GM10248 (cell line): ENCODE results near the gene ARHGAP23.

Experiments
- CTCF ChIA-PET: fragments of 300-600 bp; sonication (Branson Sonifier 250); formaldehyde crosslinking; extraction: SDS; loops from one replicate; lab custom pipeline; 2021; ENCODE audit warnings: antibody characterized with exemption; lab: Yijun Ruan, JAX
- POLR2A ChIA-PET: fragments of 350-650 bp; sonication (Branson Sonifier 250); formaldehyde crosslinking; extraction: SDS; loops from one replicate; lab custom pipeline; 2020; ENCODE audit warnings: antibody characterized with exemption; lab: Yijun Ruan, JAX
- DNase-seq: peaks from one replicate; pipeline ENCODE4 v3.0.0; 2012; ENCODE audit errors: extremely low spot score
- TF ChIP-seq, protein P1 (sequence below): IDR thresholded peaks from 2 replicates; pipeline ENCODE4 v1.5.1; 2012; ENCODE audit warnings: mild to moderate bottlenecking, low read depth; ENCODE audit errors: extremely low read depth, missing control alignments, control extremely low read depth

ARHGAP23 gene

DNA sequence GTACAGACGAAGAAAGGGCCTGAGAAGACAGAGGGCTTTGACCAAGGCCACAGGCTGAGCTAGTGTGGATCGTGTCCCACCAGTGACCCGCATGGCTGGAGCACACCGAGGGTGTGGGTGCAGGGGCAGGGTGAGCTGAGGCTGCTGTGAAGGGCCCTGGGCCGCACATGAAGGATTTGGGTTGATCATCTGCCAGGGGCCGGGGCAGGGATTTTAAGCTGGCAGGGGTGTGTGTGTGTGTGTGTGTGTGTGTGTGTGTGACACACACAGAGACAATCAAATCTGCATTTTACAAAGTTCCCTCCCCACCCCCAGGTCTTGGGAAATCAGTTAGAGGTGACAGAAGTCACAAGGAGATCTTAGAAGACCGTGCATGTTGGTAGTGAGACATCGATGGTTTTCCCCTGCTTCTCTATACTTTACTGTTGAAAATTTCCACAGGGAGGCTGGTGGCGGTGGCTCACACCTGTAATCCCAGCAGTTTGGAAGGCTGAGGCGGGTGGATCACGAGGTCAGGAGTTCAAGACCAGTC, 112.3 kb downstream of the ARHGAP23 start:
- ChIA-PET CTCF (interaction anchor here (0.8 to 11.1 kb wide), 6 partner anchors 11 to 127 kb away, joined by 3 to 77 read pairs (median 3); no protein-coding TSS in a partner anchor), POLR2A (no interaction called here)
- TF ChIP-seq, protein P1, sequence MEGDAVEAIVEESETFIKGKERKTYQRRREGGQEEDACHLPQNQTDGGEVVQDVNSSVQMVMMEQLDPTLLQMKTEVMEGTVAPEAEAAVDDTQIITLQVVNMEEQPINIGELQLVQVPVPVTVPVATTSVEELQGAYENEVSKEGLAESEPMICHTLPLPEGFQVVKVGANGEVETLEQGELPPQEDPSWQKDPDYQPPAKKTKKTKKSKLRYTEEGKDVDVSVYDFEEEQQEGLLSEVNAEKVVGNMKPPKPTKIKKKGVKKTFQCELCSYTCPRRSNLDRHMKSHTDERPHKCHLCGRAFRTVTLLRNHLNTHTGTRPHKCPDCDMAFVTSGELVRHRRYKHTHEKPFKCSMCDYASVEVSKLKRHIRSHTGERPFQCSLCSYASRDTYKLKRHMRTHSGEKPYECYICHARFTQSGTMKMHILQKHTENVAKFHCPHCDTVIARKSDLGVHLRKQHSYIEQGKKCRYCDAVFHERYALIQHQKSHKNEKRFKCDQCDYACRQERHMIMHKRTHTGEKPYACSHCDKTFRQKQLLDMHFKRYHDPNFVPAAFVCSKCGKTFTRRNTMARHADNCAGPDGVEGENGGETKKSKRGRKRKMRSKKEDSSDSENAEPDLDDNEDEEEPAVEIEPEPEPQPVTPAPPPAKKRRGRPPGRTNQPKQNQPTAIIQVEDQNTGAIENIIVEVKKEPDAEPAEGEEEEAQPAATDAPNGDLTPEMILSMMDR: no peak
- DNase-seq: no peak

GRCh38 chr17:38541281-38541680, 113.0 kb downstream of the ARHGAP23 start:
- ChIA-PET POLR2A (no interaction called here), CTCF (interaction anchor here (0.6 to 11.1 kb wide), 4 partner anchors 14 to 562 kb away, joined by 3 to 77 read pairs (median 10); no protein-coding TSS in a partner anchor)
- TF ChIP-seq, protein P1: no peak
- DNase-seq: no peak

- CTCF ChIA-PET: interaction anchor here (1.0 to 11.1 kb wide), 4 partner anchors 13 to 125 kb away, joined by 3 to 77 read pairs (median 10); no protein-coding TSS in a partner anchor
- no peak for DNase-seq
- TF ChIP-seq, protein P1: no peak
- POLR2A ChIA-PET: interaction anchor here (0.6 kb wide), 2 partner anchors 41 to 56 kb away, joined by 3 to 5 read pairs; no protein-coding TSS in a partner anchor
Measured at GRCh38 chr17:38542286-38542685, 114.0 kb downstream of the ARHGAP23 start.

GRCh38 chr17:38543403-38544174, 115.3 kb downstream of the ARHGAP23 start:
- POLR2A ChIA-PET: no interaction called here
- TF ChIP-seq, protein P1: no peak
- DNase-seq: no peak
- CTCF ChIA-PET: interaction anchor here (1.0 to 11.1 kb wide), 4 partner anchors 11 to 60 kb away, joined by 3 to 77 read pairs (median 4); no protein-coding TSS in a partner anchor

DNA sequence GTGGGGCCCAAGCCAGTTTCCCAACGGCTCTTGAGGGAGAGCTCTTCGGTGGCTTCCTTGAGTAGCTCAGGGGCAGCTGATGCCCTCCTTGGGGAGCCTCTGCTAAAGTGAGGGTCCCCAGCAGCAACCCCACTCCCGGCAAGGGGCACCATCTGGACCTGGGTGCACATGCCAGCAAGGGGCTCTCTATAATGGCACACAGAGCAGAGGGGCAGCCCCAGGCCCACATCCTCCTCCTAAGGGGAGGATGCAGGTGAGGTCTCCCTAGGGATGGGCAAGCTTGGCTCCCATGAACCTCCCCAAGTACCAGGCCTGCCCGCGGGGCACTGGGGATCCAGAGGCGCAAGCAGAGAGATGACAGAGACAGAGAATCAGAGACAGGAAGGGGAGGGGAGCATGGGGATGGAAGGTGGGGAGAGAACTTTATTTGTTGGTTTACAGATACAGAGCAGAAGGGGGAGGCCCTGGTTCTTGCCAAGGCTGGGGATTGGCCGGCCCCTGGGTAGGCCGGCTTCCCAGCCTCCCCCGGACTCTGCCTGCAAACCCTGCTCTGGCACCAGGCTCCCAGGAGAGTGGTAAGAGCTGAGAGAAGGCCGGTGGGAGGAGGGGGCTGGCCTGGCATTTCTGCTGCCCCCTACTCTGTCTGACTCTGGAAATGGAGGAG, 116.0 kb downstream of the ARHGAP23 start:
- no peak for DNase-seq
- POLR2A ChIA-PET: no interaction called here
- TF ChIP-seq, protein P1: no peak
- CTCF ChIA-PET: interaction anchor here (1.4 to 11.1 kb wide), 3 partner anchors 10 to 40 kb away, joined by 4 to 77 read pairs (median 4); no protein-coding TSS in a partner anchor

- no peak for DNase-seq
- TF ChIP-seq, protein P1: no peak
- ChIA-PET CTCF (interaction anchor here (1.2 to 11.1 kb wide), 4 partner anchors 10 to 14 kb away, joined by 3 to 77 read pairs (median 5); no protein-coding TSS in a partner anchor), POLR2A (no interaction called here)
Measured at GRCh38 chr17:38544839-38545209, 116.6 kb downstream of the ARHGAP23 start.
